B cell (primary cell): ENCODE data around the gene TPRN. TPM values are rescaled to one million over a fixed set of nuclear protein-coding genes. Genes with fewer than 3 reads are reported as not detected.

Experiments used
- ATAC-seq: fragments of 200-7000 bp; cut with Tn5 transposase; one replicate; pipeline ENCODE4 v1.10.0; 2021; ENCODE audit warnings: low read depth, mild to moderate bottlenecking, moderate number of reproducible peaks, moderate library complexity
- CTCF ChIA-PET: fragments of 350-600 bp; sonication (Branson Sonifier 250); formaldehyde crosslinking; loops from one replicate; lab custom pipeline; 2021; ENCODE audit warnings: antibody characterized with exemption, inconsistent platforms; lab: Charles Lee
- POLR2A ChIA-PET: fragments of 350-600 bp; sonication (Branson Sonifier 250); formaldehyde crosslinking; loops from one replicate; lab custom pipeline; 2021; ENCODE audit warnings: antibody characterized with exemption; lab: Charles Lee
- DNase-seq: peaks from one replicate; pipeline ENCODE4 v3.0.0; 2013
- H2AFZ ChIP-seq: 2 replicates; pipeline ENCODE4 v1.6.1; 2012; ENCODE audit warnings: mild to moderate bottlenecking, low read depth, low read length; ENCODE audit not compliant: insufficient read depth, poor library complexity, severe bottlenecking
- H3K27ac ChIP-seq, 2 donors: 1 replicate in 1 of 2; 2 replicates in 1 of 2; pipeline ENCODE4 v1.5.1; 2012 to 2013; ENCODE audit warnings: low read length in 2 of 2, mild to moderate bottlenecking in 2 of 2, moderate library complexity in 1 of 2
- H3K27me3 ChIP-seq, 4 experiments: fragments of 200-600 bp in 1 of 4; sonication (generic) in 1 of 4; replicated peaks in 1 of 4; 1 replicate in 2 of 4; 2 replicates in 2 of 4; pipeline versions ENCODE4 v1.6.1 to v1.7.0; 2013 to 2016; ENCODE audit warnings: low read length in 3 of 4, mild to moderate bottlenecking in 2 of 4, mixed read lengths in 1 of 4, moderate library complexity in 1 of 4; ENCODE audit not compliant: insufficient read depth in 4 of 4, control insufficient read depth in 3 of 4; ENCODE audit errors: control extremely low read depth in 1 of 4
- H3K36me3 ChIP-seq, 2 experiments: replicated peaks in 1 of 2; 1 replicate in 1 of 2; 2 replicates in 1 of 2; pipeline versions ENCODE4 v1.6.1 to v1.7.1; 2013; ENCODE audit warnings: low read length in 1 of 2; ENCODE audit not compliant: insufficient read depth in 2 of 2, control insufficient read depth in 1 of 2; ENCODE audit errors: control extremely low read depth in 1 of 2, extremely low read depth in 1 of 2
- H3K4me1 ChIP-seq, 2 donors: fragments of 200-600 bp in 1 of 2; sonication (generic) in 1 of 2; 1 replicate in 1 of 2; 2 replicates in 1 of 2; pipeline versions ENCODE4 v1.5.1 to v1.6.1; 2013 to 2017; ENCODE audit warnings: low read length in 2 of 2; ENCODE audit not compliant: control insufficient read depth in 2 of 2, insufficient read depth in 2 of 2
- H3K4me2 ChIP-seq: replicated peaks from 2 replicates; pipeline ENCODE3; 2012; ENCODE audit warnings: mild to moderate bottlenecking, low read depth, low read length; ENCODE audit not compliant: poor library complexity, severe bottlenecking
- H3K4me3 ChIP-seq, 5 experiments: fragments of 200-600 bp in 1 of 5; sonication (generic) in 1 of 5; 1 replicate in 3 of 5; 2 replicates in 2 of 5; pipeline versions ENCODE4 v1.5.1 to v1.7.0; 2011 to 2016; ENCODE audit warnings: low read length in 4 of 5, mild to moderate bottlenecking in 4 of 5, low read depth in 2 of 5, control low read depth in 1 of 5, moderate library complexity in 1 of 5; ENCODE audit not compliant: insufficient read depth in 1 of 5; ENCODE audit errors: control extremely low read depth in 1 of 5, extremely low read depth in 1 of 5
- H3K79me2 ChIP-seq: fragments of 200-600 bp; sonication (generic); one replicate; pipeline ENCODE4 v1.6.0; 2016; ENCODE audit warnings: low read length; ENCODE audit not compliant: control insufficient read depth, insufficient read depth
- H3K9ac ChIP-seq: fragments of 200-600 bp; sonication (generic); 2 replicates; pipeline ENCODE4 v1.6.1; 2017; ENCODE audit warnings: mild to moderate bottlenecking, low read length, moderate library complexity
- H3K9me3 ChIP-seq, 3 donors: one replicate each; pipeline versions ENCODE4 v1.6.1 to v1.7.1; 2013; ENCODE audit warnings: low read length in 2 of 3; ENCODE audit not compliant: control insufficient read depth in 2 of 3, insufficient read depth in 1 of 3; ENCODE audit errors: control extremely low read depth in 1 of 3
- H4K20me1 ChIP-seq: 2 replicates; pipeline ENCODE4 v1.6.0; 2012; ENCODE audit warnings: mild to moderate bottlenecking, low read length; ENCODE audit not compliant: insufficient read depth, control insufficient read depth, poor library complexity, severe bottlenecking
- H3K27ac Mint-ChIP-seq: one replicate; pipeline ENCODE4 v1.8.0; 2021; ENCODE audit warnings: mixed read lengths
- H3K27me3 Mint-ChIP-seq: one replicate; pipeline ENCODE4 v1.8.0; 2021; ENCODE audit warnings: mixed read lengths
- H3K4me1 Mint-ChIP-seq: one replicate; pipeline ENCODE4 v1.8.0; 2021; ENCODE audit warnings: mixed read lengths
- H3K4me3 Mint-ChIP-seq: one replicate; pipeline ENCODE4 v1.8.0; 2021; ENCODE audit warnings: mixed read lengths
- H3K9me3 Mint-ChIP-seq: one replicate; pipeline ENCODE4 v1.8.0; 2022; ENCODE audit warnings: mixed read lengths; ENCODE audit not compliant: insufficient read depth
- CTCF ChIP-seq: fragments of 200-600 bp; IDR thresholded peaks from one replicate; pipeline ENCODE4 v1.8.0; 2022; ENCODE audit warnings: antibody characterized with exemption, mild to moderate bottlenecking
- EZH2 ChIP-seq: IDR thresholded peaks from 2 replicates; pipeline ENCODE4 v1.6.1; 2012; ENCODE audit warnings: borderline replicate concordance, low read depth, mild to moderate bottlenecking, moderate library complexity, low read length; ENCODE audit not compliant: insufficient read depth, poor library complexity, severe bottlenecking
- WGBS: methylation state at CpG from one replicate; pipeline ENCODE4 v1.1.5; 2013; ENCODE audit warnings: missing lambda C conversion rate; ENCODE audit not compliant: insufficient coverage; 5-methylcytosine and 5-hydroxymethylcytosine counted together
- intact Hi-C: fragments of 100-400 bp; cut with micrococcal nuclease; formaldehyde crosslinking; loops from one replicate; pipeline ENCODE4 v1.10.0; 2022
- polyA plus RNA-seq: library from polyadenylated mRNA; depleted of rRNA; stranded (reverse); fragments of >200 nt; gene quantifications from 2 replicates; pipeline ENCODE4 v1.2.3, GENCODE V29; 2012
- total RNA-seq, 2 donors: library from RNA; stranded (reverse); fragments of 120-200 nt in 1 of 2; gene quantifications; 1 replicate in 1 of 2; 2 replicates in 1 of 2; pipeline versions ENCODE4 v1.2.3 to v1.2.4, GENCODE V29; 2013 to 2022

The TPRN gene
- total and polyA plus RNA-seq, 2 donors (not counting 1 experiment from before 2014, with no cell fraction given): 5.7 to 16.3 TPM

DNA sequence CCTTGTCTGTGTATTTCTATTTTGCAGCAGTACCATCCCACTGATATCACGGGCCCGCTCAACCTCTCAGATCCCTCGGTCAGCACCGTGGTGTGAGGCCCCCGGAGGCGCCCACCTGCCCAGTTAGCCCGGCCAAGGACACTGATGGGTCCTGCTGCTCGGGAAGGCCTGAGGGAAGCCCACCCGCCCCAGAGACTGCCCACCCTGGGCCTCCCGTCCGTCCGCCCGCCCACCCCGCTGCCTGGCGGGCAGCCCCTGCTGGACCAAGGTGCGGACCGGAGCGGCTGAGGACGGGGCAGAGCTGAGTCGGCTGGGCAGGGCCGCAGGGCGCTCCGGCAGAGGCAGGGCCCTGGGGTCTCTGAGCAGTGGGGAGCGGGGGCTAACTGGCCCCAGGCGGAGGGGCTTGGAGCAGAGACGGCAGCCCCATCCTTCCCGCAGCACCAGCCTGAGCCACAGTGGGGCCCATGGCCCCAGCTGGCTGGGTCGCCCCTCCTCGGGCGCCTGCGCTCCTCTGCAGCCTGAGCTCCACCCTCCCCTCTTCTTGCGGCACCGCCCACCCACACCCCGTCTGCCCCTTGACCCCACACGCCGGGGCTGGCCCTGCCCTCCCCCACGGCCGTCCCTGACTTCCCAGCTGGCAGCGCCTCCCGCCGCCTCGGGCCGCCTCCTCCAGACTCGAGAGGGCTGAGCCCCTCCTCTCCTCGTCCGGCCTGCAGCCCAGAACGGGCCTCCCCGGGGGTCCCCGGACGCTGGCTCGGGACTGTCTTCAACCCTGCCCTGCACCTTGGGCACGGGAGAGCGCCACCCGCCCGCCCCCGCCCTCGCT lies 32.6 kb downstream of the TPRN start:
- intact Hi-C loops: no loop called here
- POLR2A ChIA-PET: no interaction called here
- no peak for ATAC-seq
- Histone ChIP-seq H3K4me2 (peak overlapping the region; percentile 74), H2AFZ (no peak overlapping the region), H3K4me1 (peaks cover 8 to 35% of the 10 kb centered on the region in 2 donors), H3K27me3 (peaks cover 0 to 85% (median 40%) of the 10 kb centered on the region in 4 experiments), H3K27ac (no peak overlapping the region), H3K9me3 (peaks cover 0 to 22% (median 0%) of the 10 kb centered on the region in 3 donors), H4K20me1 (no peaks in the 10 kb centered on the region), H3K36me3 (no peaks in the 10 kb centered on the region), H3K4me3 (no peak overlapping the region), H3K79me2 (no peaks in the 10 kb centered on the region), H3K9ac (no peak overlapping the region)
- CTCF ChIA-PET: no interaction called here
- Mint-ChIP-seq H3K4me1 (peaks cover 11% of the 10 kb centered on the region), H3K4me3 (peak overlapping the region; percentile 59), H3K9me3 (no peaks in the 10 kb centered on the region), H3K27ac (no peak overlapping the region), H3K27me3 (peaks cover 28% of the 10 kb centered on the region)
- TF ChIP-seq CTCF (no peak), EZH2 (no peak)
- DNase-seq: no peak
- 13% methylated on average over 54 of the region's 57 CpGs for WGBS

DNA sequence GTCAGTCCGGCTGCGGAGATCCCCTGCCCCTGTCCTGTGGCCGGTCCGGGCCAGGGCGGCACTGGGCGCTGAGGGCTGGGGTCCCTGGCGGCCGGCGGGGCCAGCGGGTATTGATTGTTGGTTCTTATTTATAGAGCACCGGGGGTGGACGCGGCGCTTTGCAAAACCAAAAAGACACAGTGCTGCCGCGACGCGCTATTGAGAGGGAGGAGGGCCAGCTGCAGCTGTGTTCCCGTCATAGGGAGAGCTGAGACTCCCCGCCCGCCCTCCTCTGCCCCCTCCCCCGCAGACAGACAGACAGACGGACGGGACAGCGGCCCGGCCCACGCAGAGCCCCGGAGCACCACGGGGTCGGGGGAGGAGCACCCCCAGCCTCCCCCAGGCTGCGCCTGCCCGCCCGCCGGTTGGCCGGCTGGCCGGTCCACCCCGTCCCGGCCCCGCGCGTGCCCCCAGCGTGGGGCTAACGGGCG lies 33.2 kb downstream of the TPRN start:
- H3K9me3 ChIP-seq: peaks cover 0 to 25% (median 0%) of the 10 kb centered on the region in 3 donors
- peaks cover 12 to 39% of the 10 kb centered on the region in 2 donors for H3K4me1 ChIP-seq
- no peak overlapping the region for H3K27ac ChIP-seq
- Mint-ChIP-seq H3K9me3 (no peaks in the 10 kb centered on the region), H3K4me1 (peaks cover 11% of the 10 kb centered on the region), H3K4me3 (no peak overlapping the region), H3K27me3 (peaks cover 30% of the 10 kb centered on the region), H3K27ac (no peak overlapping the region)
- H3K36me3 ChIP-seq: no peaks in the 10 kb centered on the region
- WGBS: 49% methylated on average over 31 of the region's 44 CpGs
- no peak overlapping the region for H3K9ac ChIP-seq
- H3K79me2 ChIP-seq: no peaks in the 10 kb centered on the region
- no peaks in the 10 kb centered on the region for H4K20me1 ChIP-seq
- H3K4me2 ChIP-seq: peak overlapping the region; percentile 74
- TF ChIP-seq CTCF (no peak), EZH2 (no peak)
- H2AFZ ChIP-seq: no peak overlapping the region
- ChIA-PET POLR2A (no interaction called here), CTCF (no interaction called here)
- H3K4me3 ChIP-seq: no peak overlapping the region
- DNase-seq (no peak), ATAC-seq (no peak)
- peaks cover 0 to 85% (median 41%) of the 10 kb centered on the region in 4 experiments for H3K27me3 ChIP-seq
- intact Hi-C loops: no loop called here
